AG04450 (cell line): ENCODE results near the gene PLCH2. TPM values are rescaled to one million over a fixed set of nuclear protein-coding genes. Genes with fewer than 3 reads are reported as not detected.

Source experiments
- CTCF ChIA-PET: fragments of 300-600, 350-600 bp; formaldehyde crosslinking; extraction: SDS; loops from one replicate; lab custom pipeline; 2022; ENCODE audit warnings: antibody characterized with exemption, inconsistent platforms; lab: Charles Lee
- POLR2A ChIA-PET: fragments of 350-600 bp; formaldehyde crosslinking; extraction: SDS; loops from one replicate; lab custom pipeline; 2021; ENCODE audit warnings: antibody characterized with exemption, inconsistent platforms; lab: Yijun Ruan, JAX
- DNase-seq: peaks from one replicate; pipeline ENCODE4 v3.0.0-alpha.2; 2011; ENCODE audit warnings: low read depth, low spot score
- H3K27ac ChIP-seq: one replicate; pipeline ENCODE4 v1.5.1; 2012; ENCODE audit warnings: low read depth, low read length, control low read depth
- H3K27me3 ChIP-seq: one replicate; pipeline ENCODE4 v1.6.0; 2012; ENCODE audit warnings: low read length; ENCODE audit not compliant: control insufficient read depth, insufficient read depth
- H3K4me3 ChIP-seq: 2 replicates; pipeline ENCODE4 v1.5.1; 2011; ENCODE audit warnings: mild to moderate bottlenecking, low read depth, low read length, control low read depth
- H3K9me3 ChIP-seq: 2 replicates; pipeline ENCODE4 v1.5.1; 2012; ENCODE audit warnings: low read length; ENCODE audit not compliant: control insufficient read depth, insufficient read depth
- polyA plus RNA-seq: library from polyadenylated mRNA; depleted of rRNA; stranded (reverse); fragments of >200 nt; gene quantifications from 2 replicates; pipeline ENCODE4 v1.2.3, GENCODE V29; 2011
- TF ChIP-seq, protein P1 (sequence below): IDR thresholded peaks from 2 replicates; pipeline ENCODE4 v1.5.1; 2011; ENCODE audit warnings: low read depth, low read length, control low read depth, inconsistent platforms

PLCH2 gene
- polyA plus RNA-seq, 1 experiment = 0.06 TPM

GRCh38 chr1:2486558-2486957 is 10.5 kb downstream of the PLCH2 start:
- no peak for DNase-seq
- H3K27ac ChIP-seq = no peak overlapping the region
- H3K27me3 ChIP-seq = peaks cover 10% of the 10 kb centered on the region
- CTCF ChIA-PET = no interaction called here
- no peak overlapping the region for H3K4me3 ChIP-seq
- H3K9me3 ChIP-seq = peaks cover 26% of the 10 kb centered on the region
- TF ChIP-seq, protein P1, sequence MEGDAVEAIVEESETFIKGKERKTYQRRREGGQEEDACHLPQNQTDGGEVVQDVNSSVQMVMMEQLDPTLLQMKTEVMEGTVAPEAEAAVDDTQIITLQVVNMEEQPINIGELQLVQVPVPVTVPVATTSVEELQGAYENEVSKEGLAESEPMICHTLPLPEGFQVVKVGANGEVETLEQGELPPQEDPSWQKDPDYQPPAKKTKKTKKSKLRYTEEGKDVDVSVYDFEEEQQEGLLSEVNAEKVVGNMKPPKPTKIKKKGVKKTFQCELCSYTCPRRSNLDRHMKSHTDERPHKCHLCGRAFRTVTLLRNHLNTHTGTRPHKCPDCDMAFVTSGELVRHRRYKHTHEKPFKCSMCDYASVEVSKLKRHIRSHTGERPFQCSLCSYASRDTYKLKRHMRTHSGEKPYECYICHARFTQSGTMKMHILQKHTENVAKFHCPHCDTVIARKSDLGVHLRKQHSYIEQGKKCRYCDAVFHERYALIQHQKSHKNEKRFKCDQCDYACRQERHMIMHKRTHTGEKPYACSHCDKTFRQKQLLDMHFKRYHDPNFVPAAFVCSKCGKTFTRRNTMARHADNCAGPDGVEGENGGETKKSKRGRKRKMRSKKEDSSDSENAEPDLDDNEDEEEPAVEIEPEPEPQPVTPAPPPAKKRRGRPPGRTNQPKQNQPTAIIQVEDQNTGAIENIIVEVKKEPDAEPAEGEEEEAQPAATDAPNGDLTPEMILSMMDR = no peak
- POLR2A ChIA-PET = no interaction called here

GRCh38 chr1:2488688-2489087 is 12.6 kb downstream of the PLCH2 start:
- H3K4me3 ChIP-seq = no peak overlapping the region
- POLR2A ChIA-PET = no interaction called here
- TF ChIP-seq, protein P1 = no peak
- peaks cover 13% of the 10 kb centered on the region for H3K27me3 ChIP-seq
- DNase-seq = no peak
- H3K9me3 ChIP-seq = peaks cover 26% of the 10 kb centered on the region
- CTCF ChIA-PET = no interaction called here
- no peak overlapping the region for H3K27ac ChIP-seq

- Histone ChIP-seq H3K4me3 (no peak overlapping the region), H3K27me3 (peaks cover 20% of the 10 kb centered on the region), H3K27ac (no peak overlapping the region), H3K9me3 (peaks cover 26% of the 10 kb centered on the region)
- DNase-seq = no peak
- TF ChIP-seq, protein P1 = no peak
- POLR2A ChIA-PET = no interaction called here
- CTCF ChIA-PET = no interaction called here
These were observed 13.5 kb downstream of the PLCH2 start for GRCh38 chr1:2489615-2490014.

- CTCF ChIA-PET = no interaction called here
- DNase-seq = no peak
- POLR2A ChIA-PET = no interaction called here
These were observed 16.0 kb downstream of the PLCH2 start for GRCh38 chr1:2492091-2492490.

GRCh38 chr1:2493218-2493617 is 17.1 kb downstream of the PLCH2 start:
- ChIA-PET POLR2A (no interaction called here), CTCF (no interaction called here)
- H3K27me3 ChIP-seq = peaks cover 22% of the 10 kb centered on the region
- H3K27ac ChIP-seq = no peak overlapping the region
- no peak overlapping the region for H3K4me3 ChIP-seq
- TF ChIP-seq, protein P1 = no peak
- no peak for DNase-seq
- peaks cover 16% of the 10 kb centered on the region for H3K9me3 ChIP-seq

More at GRCh38 chr1:2492091-2492490, 16.0 kb downstream of the PLCH2 start:
- Histone ChIP-seq H3K9me3 (peaks cover 26% of the 10 kb centered on the region), H3K4me3 (no peak overlapping the region), H3K27me3 (peaks cover 22% of the 10 kb centered on the region), H3K27ac (no peak overlapping the region)
- TF ChIP-seq, protein P1 = no peak
